Left hindlimb (tissue), 1 donor: Measurements from ENCODE around the gene OR51I1.

Experiments
- DNase-seq: peaks from one replicate; pipeline ENCODE4 v3.0.0-alpha.2; 2018

The OR51I1 gene

DNA sequence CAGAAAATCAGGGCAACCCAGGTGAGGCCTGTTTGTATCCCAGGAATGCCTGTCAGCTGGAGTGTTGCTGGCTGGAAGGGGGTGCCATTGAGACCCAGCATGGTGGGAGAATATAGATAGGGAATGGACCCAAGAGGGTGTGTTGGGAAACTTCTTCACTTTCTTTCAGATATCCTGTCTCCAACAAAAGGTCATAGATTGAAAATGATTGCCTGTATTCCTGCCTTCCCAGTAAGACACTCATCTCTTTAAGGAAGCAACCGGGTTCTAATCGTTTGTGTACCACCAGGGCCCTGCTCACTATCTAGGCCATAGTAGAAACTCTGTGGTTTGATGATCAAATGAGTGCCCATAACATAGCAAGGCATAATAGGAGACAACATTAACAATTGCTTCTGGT, at the start of gene OR51I1:
Gene OR51I1 (minus strand): TSS at position 101 of the 400 bp plus-strand sequence. CDS start 0 bp downstream, at position 101.
- no peak for DNase-seq

- no peak for DNase-seq
These were observed 48.5 kb upstream of the OR51I1 start for GRCh38 chr11:5489576-5490357.

- DNase-seq, result no peak
These were observed 47.6 kb upstream of the OR51I1 start for GRCh38 chr11:5488798-5489399.

DNA sequence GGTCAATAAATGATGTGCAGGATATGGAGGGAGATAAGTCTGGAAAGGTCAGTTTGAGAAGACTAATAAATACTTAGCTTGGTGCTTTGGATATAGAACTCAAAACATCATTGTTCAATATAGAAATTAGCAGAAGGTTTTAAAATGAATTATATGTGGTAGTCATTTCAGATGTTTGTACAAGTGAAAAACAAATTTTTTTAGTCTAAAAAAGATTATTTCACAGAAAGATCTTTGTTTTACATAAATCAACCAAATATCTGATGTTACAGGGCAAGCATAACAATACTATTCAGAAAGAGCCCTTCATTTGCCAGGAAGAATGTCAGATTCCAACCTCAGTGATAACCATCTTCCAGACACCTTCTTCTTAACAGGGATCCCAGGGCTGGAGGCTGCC, 47.1 kb upstream of the OR51I1 start, which contains the start of gene OR52D1:
Gene OR52D1 (plus strand): TSS at position 301 of the 400 bp plus-strand sequence. CDS start 22 bp downstream, at position 323.
- no peak for DNase-seq

DNA sequence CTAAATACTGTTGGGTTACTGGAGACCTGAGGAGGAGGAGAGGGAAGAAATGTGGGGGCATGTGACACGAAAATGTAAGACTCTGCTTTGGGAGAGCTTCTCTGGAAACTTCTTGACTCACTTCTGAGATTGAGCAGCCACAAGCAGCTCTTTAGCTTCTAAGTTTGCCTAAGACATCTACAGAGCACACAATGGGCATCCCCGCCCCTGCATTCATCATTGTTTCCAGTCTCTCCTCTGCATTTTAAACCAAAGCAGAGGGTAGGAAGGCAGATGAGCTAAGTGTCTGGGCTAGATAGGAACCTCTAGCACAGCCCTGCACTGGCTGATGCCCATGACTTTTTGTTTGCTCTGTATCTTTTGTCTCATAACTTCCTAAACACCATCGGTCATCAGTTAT, 45.1 kb upstream of the OR51I1 start:
- DNase-seq, result no peak

DNA sequence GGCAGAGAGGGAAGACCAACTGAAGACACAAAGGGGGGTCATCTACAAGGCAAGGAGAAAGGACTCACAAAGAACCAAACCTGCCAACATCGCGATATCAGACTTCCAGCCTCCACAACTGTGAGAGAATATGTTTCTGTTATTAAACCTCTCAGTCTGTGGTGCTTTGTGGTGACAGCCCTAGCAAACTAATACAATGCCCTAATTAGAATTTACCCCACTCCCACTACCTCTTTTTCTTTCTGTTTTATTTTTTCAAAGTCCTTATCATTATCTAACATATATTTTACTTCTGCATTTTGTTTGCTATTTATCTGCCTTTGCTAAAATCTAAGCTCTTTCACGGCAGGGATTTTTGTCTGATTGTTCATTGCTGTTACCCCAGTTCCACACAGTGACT, 44.7 kb upstream of the OR51I1 start:
- DNase-seq, result no peak

DNA sequence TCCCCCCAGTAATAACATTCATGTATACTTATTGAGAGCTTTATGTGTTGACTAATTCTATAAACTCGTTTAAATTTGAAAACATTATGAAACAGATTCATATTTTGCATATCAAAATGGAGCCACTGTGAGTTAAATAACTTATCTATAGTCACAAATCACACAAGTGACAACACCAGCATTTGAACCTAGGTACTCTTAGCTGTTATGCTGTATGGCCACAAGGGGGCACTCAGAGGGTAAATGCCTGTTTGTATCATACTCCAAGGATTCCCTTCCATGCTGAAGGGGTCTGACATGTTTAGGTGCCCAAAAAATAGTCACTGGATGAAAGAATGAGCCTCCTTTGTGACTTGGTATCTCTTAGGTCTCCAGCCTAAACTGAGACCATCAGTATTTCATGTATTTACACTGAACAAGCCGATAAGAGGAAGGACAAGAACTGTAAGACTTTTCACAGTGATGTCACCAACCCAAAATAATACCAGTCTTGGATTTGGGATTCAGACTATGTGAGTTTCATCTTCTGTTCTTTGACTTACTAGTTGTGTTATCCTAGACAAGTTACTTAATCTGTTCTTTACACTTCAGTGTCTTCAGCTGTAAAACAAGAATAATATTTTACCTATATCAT, 35.0 kb upstream of the OR51I1 start:
- DNase-seq, result no peak

DNA sequence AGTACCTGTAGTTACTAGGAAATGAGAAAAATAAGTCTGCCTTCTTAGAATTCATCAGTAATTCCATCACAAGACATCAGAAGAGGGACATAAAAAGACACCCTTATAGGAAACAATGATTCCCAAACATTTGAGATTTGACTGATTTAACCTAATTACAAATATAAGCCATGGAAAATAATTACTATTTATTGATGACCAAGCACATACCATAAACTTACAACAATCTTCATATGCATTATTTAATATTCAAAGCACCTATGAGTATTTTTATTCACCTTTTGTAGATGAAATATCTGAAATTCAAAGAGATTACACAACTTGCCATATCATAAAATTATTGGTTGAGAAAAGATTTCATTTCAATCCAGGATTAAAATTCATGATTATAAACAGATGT, 32.6 kb upstream of the OR51I1 start:
- DNase-seq, result no peak

GRCh38 chr11:5467527-5467926, 26.2 kb upstream of the OR51I1 start:
- no peak for DNase-seq

GRCh38 chr11:5460983-5461621, 19.8 kb upstream of the OR51I1 start:
- no peak for DNase-seq

DNA sequence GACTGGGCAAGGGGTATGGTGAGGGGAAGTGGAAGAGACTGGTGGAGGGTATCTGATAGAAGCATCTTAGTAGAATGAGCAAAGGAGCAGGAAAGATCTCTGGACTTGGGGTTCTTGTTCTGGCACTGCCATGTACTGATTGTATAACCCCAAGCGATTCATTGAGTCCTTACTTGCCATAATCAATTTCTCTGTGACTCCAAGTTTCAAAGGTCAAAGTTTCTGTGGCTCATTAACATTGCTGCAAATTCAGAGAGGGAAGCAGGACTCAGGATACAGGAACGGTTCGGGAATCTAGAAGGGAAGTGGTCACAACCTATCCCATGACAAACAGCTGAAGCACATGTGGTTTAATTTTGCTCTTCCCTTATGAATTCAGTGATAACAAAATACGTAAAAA, 8.1 kb upstream of the OR51I1 start:
- DNase-seq, result no peak

DNA sequence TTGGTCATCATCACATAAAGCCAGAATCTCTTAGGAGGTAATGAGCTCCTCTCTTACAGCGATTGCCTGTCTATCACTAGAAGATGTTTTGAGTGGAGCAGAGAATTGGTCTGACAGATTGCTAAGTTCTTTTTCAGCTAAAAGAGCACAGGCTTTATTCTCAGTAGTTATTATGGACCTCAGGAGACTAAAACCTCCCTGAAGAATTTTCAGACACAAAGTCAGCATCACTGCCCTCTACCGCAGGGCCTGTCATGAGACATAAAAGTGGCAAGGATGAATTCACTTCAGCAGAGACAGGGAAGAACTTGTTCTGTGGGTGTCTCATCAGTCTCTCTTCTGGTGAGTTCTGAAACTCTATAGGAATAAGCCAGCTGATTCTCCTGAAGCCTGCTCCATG, 7.7 kb upstream of the OR51I1 start, which contains the start of gene OR51I2:
Gene OR51I2 (plus strand): TSS at position 301 of the 400 bp plus-strand sequence. CDS start 4,166 bp downstream, outside the sequence.
- no peak for DNase-seq

- no peak for DNase-seq
These were observed 2.6 kb upstream of the OR51I1 start for GRCh38 chr11:5443835-5444393.

- DNase-seq, result no peak
These were observed 18.2 kb downstream of the OR51I1 start for GRCh38 chr11:5423131-5423530.

- no peak for DNase-seq
These were observed 19.5 kb downstream of the OR51I1 start, which contains the start of gene OR51Q1 for GRCh38 chr11:5421811-5422210. Gene OR51Q1, plus strand, starts transcription at chr11:5422111. Its CDS starts 90 bp downstream, at chr11:5422201.

GRCh38 chr11:5420993-5421392, 20.3 kb downstream of the OR51I1 start:
- no peak for DNase-seq

- DNase-seq, result no peak
These were observed 36.1 kb downstream of the OR51I1 start for GRCh38 chr11:5405173-5405572.

- DNase-seq, result no peak
These were observed 42.4 kb downstream of the OR51I1 start for GRCh38 chr11:5398936-5399335.

- DNase-seq, result no peak
These were observed 47.2 kb downstream of the OR51I1 start for GRCh38 chr11:5394091-5394490.
